GM21529 (cell line): Measurements from ENCODE around the gene DLG4.
"Not testable (repeated sequence)": the region's sequence is repeated elsewhere in the genome, so short reads cannot be mapped to it uniquely, and the experiment has no call there.

Experiments
- ATAC-seq: cut with Tn5 transposase; IDR thresholded peaks from one replicate; pipeline ENCODE4 v1.9.1; 2021; ENCODE audit not compliant: unreplicated experiment

DLG4 gene

DNA sequence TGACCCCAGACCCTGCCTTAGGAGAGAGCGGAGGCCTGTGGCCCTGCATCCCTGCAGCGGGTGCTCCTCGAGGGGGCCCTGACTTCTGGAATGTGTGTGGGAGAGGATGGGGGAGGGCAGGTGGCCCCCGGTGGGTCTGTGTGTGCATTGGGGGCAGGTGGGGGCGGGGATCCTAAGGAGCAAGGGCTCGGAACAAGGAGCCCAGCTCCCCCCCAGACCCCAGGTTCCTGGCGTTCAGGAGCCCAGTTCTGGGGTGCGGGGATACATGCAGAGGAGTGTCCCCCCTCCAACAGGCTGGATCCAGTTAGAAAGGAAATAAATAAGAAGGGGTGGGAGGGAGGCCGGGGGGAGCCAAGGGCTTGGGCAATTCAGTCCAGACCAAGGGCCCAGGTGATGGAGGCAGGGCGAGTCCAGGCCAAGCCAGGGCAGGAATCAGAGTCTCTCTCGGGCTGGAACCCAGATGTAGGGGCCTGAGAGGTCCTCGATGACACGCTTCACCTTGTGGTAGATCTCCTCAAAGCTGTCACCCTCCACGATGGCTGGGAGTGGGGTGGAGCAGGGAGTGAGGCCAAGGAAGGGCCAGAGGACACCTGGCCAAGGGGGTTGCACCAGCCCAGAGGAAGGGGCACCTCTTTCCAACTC is 29.2 kb downstream of the DLG4 start:
- no peak for ATAC-seq

DNA sequence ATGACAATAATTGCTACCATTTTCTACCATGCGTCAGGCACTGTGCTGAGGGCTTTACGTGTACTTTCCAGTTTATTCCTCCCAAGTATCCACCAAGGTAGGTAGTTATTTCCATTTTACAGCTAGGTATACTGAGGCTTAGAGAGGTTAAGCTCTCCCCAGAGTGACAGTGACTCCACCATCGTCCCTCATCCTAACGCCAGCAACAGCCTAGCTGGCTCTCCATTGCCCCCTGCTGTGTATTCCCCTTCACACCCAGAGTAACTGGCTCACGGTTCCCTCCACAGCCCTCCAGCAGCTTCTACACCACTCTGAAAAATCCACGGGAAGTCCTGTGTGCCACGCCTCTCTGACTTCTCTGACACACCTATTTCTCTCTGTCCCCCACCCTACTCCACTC is 33.4 kb downstream of the DLG4 start:
- ATAC-seq: no peak

DNA sequence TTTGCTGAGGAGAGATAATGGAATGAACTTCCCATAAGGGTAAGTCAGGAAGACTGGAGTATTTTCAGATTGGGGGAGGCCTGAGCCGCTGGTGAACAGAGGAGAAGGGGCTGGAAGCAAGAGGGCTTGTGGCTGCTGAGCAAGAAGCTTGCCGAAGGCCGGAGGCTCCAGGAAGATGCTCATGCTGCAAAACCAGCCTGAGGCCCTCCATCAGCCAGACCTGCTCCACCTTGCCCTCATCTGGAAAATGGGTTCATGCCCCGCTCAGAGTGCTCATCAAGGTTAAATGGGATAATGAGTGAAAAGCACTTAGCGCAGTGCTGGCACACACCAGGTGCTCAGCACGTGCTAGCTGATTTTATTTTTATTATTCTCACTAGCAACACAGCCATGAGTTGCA is 35.0 kb downstream of the DLG4 start:
- no peak for ATAC-seq

DNA sequence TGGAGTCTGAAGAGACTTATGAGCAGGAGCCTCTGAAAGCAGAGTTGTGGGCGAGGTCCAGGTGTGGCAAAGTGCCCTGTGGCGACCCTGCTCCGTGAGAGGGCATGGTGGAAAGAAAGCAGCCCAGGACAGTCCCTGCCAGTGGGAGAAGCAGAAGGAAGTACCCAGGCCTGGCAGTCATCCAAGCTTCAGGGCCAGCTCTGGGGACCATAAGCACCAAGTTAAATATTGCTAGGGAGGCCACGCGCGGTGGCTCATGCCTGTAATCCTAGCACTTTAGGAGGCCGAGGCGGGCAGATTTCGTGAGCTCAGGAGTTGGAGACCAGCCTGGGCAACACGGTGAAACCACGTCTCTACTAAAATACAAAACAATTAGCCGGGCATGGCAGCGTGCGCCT is 35.5 kb downstream of the DLG4 start:
- no peak for ATAC-seq

DNA sequence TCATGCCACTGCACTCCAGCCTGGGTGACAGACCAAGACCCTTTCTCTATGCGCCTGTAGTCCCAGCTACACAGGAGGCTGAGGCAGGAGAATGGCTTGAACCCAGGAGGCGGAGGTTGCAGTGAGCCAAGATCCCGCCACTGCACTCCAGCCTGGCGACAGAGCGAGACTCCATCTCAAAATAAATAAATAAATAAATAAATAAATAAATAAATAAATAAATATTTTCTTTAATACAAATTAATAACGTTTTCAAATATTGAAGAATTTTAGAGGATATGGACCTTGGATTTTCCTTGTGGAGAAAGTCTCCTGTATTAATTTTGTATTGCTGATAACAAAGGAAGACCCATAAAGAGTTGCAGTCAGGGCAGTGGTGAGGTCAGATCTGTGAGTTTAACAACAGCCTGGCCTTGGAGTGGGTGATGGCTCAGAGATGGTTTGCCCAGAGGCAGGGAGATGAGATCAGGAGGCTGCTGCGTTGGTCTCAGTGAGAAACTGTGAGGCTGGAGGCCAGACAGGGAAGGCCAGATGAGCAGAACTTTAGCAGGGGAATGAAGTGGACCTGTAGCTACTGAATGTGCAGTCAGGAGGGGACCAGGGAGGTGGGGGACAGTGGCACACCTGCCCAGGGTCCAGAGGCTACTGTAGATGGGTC is 36.1 kb downstream of the DLG4 start:
- no peak for ATAC-seq

DNA sequence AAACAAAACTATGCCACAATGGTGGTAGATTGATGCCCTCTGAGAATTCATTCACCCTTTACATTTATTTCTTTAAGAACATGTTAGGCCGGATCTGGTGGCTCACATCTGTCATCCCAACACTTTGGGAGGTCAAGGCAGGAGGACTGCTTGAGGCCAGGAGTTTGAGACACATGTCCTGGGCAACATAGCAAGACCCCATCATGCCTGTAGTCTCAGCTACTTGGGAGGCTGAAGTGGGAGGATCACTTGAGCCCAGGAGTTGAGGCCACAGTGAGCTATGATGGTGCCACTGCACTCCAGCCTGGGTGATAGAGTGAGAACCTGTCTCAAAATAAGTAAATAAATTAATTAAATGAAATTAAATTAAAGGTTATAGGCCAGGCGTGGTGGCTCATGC is 37.5 kb downstream of the DLG4 start:
- not testable (repeated sequence) for ATAC-seq

DNA sequence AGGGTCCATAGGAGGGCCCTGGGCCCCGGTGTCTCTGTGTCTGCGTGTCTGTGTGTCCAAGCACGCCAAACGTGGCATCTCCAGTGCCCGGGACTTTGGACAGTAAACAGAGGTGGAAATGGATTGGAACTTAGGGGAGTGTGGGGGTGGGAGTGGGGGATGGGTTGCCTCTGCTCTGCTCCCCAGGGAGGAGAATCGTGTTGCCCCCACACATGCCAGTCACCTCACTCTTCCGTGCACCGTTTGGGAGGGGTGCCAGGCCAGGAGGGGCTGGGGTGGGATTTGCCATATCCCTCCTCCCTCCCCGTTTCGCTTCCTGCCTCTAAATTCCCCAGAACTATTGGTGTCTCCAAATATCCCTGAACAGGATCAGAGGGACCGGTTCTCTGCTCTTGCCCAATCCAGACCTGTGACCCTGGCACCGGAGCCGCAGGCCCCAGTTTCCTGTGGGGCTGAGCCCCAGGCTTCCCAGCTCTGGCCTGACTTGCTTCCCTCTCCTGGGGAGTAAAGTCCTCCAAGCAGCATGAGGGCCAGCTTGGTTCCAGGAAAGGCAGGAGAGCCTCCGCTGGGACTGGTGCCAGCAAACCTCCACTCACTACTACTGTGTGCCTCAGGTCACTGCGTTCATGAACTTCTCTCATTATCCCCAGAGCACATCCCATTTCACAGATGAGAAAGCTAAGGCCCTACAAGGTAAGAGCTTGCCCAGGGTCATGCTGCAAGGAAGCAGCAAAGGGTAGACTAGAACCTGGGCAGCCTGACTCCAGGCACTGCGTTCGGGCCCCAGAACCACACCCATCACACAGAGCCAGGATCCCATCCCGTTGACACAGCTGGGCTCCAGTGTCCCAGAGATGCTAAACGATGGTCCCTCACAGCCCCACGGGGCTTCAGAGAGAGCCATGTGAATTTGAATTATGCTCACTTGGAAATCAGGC is 40.0 kb downstream of the DLG4 start, which contains the start of gene ASGR1:
TSS of gene ASGR1 (minus strand) at position 54 of the 938 bp plus-strand sequence. CDS start 807 bp downstream, outside the sequence.
- ATAC-seq: no peak

DNA sequence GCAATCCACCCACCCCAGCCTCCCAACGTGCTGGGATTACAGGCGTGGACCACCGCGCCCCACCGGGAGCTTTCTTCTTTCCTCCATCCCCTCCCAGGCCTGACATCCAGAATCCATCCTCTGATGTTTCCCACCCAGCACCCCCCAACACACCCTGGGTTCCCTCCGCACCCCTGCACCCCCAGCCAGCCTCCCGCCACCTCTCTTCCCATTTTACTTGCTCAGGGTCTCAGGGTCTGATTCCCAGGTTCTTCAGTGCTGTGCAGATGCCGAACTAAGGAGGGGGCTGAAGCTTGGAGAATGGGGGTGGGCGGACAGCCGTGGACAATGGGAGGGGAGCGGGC is 40.7 kb downstream of the DLG4 start:
- no peak for ATAC-seq

DNA sequence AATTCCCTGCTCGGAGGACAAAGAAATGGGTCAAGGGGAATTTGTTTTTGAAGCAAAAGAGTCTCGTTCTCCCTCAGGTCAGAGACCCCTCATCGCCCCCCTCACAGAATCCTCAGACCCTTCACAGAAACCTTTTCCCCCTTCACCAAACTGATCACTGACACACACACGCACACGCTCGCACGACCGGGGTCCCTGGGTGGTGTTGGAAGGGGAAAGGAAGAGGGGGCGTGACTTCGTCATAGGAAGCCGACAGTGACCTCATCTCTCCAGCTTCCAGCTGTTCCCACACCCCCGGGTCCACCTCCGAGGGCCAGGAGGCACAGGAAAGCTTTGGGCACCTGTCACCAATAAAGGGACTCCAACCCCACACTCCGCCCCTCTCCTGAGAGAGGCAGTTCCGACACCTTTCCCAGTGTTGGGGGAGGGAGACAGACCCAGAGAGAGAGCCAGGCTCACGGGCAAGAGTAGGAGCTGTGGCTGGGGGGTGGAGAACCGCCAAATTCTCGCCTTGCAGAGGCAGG is 41.6 kb downstream of the DLG4 start:
- ATAC-seq: no peak

DNA sequence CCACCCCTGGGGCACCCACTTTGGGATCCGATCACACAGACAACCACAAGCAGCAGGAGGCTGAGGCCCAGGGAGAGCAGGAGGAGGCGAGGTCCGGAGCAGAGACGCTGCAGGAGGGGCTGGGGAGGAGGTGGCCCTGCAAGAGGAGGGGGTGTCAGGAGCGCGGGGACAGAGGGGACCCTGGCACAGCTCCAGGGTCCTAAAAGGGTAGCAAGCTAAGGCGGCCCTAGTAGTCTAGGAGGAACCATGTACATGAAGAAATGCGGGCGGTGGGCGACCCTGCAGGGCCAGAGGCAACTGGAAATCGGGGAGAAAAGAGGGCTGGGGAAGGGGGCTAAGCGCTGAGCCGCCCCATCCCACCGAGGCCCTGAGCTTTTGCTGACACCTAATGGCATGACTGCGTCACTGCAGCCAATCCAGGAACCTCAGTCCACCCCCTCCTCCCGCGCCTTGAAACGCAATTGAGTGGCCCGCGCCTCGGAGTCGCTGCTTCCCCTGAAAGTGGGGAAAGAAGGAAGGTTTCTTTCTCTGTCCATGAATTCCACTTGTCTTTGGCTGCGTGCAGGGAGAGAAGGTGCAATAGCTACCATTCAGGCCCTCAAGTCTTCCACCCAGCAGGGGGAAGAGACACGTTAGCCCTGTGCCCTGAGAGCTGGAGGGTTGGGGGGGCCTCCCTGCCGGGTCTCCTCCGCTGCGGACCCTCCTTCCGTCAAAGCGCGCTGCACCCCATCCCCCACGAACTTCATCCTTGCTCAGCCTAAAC is 42.3 kb downstream of the DLG4 start:
- no peak for ATAC-seq

DNA sequence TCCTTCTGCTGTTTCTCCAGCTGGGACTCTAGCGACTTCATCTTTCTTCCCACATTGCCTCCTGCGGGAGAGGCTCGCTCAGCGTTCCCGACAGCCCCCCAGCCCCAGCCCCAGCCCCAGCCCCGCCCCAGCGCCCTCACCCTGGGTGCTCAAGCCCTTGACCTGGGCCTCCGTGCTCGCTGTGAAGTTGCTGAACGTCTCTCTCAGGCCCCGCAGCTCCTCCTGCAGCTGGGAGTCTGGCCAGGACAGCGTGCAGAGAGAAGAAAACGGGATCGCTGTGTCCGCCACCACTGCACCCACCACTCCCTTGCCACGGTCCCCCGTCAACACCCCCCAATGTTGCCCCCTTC is 42.8 kb downstream of the DLG4 start:
- no peak for ATAC-seq

DNA sequence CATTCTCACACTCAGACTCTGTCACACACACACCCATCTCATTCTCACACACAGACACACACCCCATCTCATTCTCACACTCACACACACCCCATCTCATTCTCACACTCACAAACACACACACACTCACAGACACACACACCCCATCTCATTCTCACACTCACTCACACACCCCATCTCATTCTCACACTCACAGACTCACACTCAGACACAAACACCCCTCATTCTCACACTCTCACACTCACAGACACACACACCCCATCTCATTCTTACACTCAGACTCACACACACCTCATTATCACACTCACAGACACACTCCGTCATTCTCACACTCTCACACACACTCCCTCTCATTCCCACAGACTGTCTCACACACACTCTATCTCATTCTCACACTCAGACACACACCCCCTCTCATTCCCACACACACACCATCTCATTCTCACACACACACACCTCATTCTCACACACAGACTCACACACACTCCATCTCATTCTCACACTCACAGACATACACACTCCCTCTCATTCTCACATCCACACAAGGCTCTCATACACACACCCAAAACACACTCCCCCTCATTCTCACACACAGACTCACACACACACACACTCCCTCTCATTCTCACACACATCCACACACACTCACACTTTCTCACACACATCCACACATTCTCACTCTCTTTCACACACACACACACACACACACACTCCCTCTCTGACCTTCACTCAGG is 43.4 kb downstream of the DLG4 start:
- ATAC-seq: no peak

DNA sequence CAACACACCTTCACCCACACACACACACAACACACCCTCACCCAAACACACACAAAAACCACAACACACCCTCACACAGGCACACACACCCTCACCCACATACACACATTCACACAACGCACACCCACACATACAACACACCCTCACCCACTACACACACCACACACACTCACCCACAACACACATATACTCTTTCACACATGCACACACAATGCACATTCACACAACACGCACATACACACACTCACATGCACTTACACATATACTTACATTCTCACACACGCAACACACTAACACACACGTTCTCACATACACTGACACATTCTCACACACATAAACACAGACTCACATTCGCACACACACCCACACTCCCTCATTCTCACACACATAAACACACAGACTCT is 44.3 kb downstream of the DLG4 start:
- ATAC-seq: no peak

DNA sequence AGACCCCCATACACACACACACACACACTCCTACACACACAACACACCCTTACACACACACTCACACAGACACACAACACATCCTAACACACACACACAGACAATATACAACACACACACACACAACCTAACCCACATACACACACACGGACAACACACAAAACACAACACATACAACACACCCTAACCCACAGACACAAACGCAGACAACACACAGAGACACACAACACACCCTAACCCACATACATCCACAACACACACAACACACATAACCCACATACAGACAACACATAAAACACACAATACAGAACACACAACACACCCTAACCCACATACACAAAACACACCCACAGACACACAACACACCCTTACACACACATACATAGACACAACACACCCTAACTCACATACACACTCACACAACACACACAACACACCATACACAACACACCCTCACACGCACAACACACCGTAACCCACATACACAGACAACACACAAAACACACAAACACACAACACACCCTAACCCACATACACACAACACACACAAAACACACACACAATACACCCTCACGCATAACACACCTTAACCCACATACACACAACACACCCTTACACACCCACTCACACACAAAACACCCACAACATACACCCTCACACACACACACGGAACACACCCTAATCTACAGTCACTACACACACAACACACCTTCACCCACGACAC is 44.9 kb downstream of the DLG4 start:
- no peak for ATAC-seq

DNA sequence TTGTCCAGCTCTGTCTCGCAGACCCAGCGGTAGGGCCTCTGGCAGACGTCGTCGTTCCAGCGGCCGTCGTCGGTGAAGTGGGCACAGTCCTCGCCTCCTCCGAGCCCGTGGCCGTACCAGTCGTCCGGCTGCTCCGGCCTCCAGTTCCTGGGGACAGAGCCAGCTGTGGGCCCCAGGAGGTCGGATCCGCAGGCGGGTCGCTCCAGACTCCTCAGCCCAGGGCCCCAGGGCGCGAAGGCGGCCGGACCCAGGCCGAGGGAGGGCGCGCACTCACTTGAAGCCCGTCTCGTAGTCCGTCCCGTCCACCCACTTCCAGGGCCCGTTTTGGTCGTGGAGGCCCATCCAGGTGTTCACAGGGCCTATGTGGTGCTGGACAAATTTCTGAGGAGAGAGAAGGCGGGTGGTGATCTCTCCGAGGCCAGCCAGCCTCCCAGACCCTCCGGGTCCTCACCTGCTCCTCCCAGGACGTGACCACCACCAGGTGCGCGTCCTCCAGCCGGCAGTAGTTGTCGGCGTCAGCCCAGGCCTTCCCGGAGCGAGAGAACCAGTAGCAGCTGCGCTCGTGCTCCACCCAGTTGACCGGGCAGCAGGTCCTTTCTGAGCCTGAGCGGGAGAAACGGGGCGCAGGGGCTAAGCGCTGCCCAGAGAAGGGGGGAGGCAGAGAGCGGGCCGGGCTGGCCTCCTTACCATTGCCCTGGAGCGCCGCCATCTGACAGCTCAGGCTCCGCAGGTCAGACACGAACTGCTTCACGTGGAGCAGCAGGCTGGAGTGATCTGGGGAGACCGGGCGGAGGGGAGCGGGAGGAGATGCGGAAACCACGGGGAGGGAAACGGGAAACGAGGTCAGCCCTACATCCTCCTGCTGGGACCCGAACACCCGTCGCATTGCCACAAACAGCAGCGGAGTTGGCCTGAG is 45.7 kb downstream of the DLG4 start:
- no peak for ATAC-seq

DNA sequence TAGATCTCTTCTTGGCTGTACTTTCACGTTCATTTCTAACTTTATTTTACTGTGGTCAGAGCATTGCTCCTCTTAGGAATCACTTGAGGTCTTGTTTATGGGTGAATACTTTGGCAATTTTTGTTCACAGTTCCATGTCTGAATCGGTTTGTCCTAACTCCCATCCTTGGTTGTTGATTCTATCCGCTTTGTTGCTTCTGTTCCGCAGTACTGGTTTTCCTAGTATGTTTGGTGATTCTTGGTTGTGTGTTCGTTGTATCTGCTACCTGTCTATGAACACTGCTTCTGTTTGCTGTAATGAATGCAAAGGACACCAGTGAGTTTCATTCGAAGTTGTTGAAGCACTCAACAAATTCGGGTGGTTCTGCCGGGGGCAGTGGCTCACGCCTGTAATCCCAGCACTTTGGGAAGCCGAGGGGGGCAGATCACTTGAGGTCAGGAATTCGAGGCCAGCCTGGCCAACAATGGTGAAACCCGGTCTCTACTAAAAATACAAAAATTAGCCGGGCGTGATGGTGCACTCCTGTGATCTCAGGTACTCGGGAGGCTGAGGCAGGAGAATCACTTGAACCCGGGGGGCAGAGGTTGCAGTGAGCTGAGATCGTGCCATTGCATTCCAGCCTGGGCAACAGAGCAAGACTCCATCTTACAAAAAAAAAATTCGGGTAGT is 47.0 kb downstream of the DLG4 start:
- not testable (repeated sequence) for ATAC-seq

DNA sequence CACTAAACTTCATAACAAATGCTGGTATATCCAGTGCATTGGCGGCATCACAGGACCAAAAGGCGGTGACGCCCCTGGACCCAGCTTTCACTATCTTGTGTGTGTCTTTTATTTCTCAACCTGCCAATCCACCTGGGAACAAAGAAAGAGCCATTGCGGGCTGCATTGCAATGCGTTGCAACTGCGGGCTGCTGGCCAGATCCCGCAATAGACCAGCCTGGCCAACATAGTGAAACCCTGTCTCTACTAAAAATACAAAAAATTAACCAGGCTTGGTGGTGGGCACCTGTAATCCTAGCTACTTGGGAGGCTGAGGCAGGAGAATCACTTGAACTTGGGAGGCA is 50.1 kb downstream of the DLG4 start:
- not testable (repeated sequence) for ATAC-seq
